Heart right ventricle (tissue), 16 donors: Measurements from ENCODE around the gene ACTL10. TPM values are rescaled to one million over a fixed set of nuclear protein-coding genes. Genes with fewer than 3 reads are reported as not detected.

Experiments
- ATAC-seq, 8 donors: fragments of 200-7000 bp; cut with Tn5 transposase; one replicate each; pipeline ENCODE4 v1.9.1; 2020; ENCODE audit warnings: mild to moderate bottlenecking in 8 of 8, moderate library complexity in 8 of 8, moderate number of reproducible peaks in 1 of 8
- DNase-seq, 2 donors: peaks; one replicate each; pipeline ENCODE4 v3.0.0-alpha.2; 2020
- H3K27ac ChIP-seq, 10 donors: fragments of 200-600 bp; sonication (generic) in 2 of 10; one replicate each; pipeline versions ENCODE4 v1.5.0 to v1.8.0; 2020 to 2022; ENCODE audit warnings: mild to moderate bottlenecking in 3 of 10
- H3K27me3 ChIP-seq, 7 donors: fragments of 200-600 bp; one replicate each; pipeline ENCODE4 v1.8.0; 2021 to 2022; ENCODE audit warnings: mild to moderate bottlenecking in 2 of 7
- H3K36me3 ChIP-seq, 9 donors: fragments of 200-600 bp; sonication (generic) in 1 of 9; one replicate each; pipeline versions ENCODE4 v1.5.0 to v1.8.0; 2020 to 2022; ENCODE audit warnings: mild to moderate bottlenecking in 2 of 9
- H3K4me1 ChIP-seq, 9 donors: fragments of 200-600 bp; sonication (generic) in 1 of 9; one replicate each; pipeline versions ENCODE4 v1.5.0 to v1.8.0; 2020 to 2022; ENCODE audit warnings: mild to moderate bottlenecking in 4 of 9
- H3K4me3 ChIP-seq, 10 donors: fragments of 200-600 bp; sonication (generic) in 2 of 10; one replicate each; pipeline versions ENCODE4 v1.5.0 to v1.8.0; 2020 to 2022; ENCODE audit warnings: mild to moderate bottlenecking in 7 of 10, moderate library complexity in 2 of 10
- H3K9me3 ChIP-seq, 11 donors: fragments of 200-600 bp in 10 of 11; sonication (generic) in 2 of 11; one replicate each; pipeline versions ENCODE4 v1.5.0 to v1.8.0; 2013 to 2022; ENCODE audit warnings: mild to moderate bottlenecking in 2 of 11, control low read depth in 1 of 11, moderate library complexity in 1 of 11
- WGBS, 2 donors: extraction: QIAGEN DNeasy Blood & Tissue Kit; methylation state at CpG; one replicate each; pipeline ENCODE4 v1.1.7; 2013; ENCODE audit warnings: inconsistent platforms in 1 of 2; 5-methylcytosine and 5-hydroxymethylcytosine counted together
- intact Hi-C, 10 donors: fragments of 100-400 bp; cut with DNase I; formaldehyde crosslinking; loops; one replicate each; pipeline versions ENCODE4 v1.11.1 to v1.14.2; 2022
- polyA plus RNA-seq, 2 donors: library from polyadenylated mRNA; stranded (reverse); fragments of 200-250 nt; gene quantifications; one replicate each; pipeline ENCODE4 v1.2.3, GENCODE V29; 2013
- total RNA-seq, 10 donors: library from RNA; stranded (reverse); fragmentation: NEBNext Ultra II Directional in 3 of 10; extraction: Animal tissue kit (Norgen Biotek cat#: 25700) in 3 of 10; gene quantifications; one replicate each; pipeline versions ENCODE4 v1.2.1 to v1.2.4, GENCODE V29; 2021 to 2023
- TF ChIP-seq, protein P1 (sequence below), 9 donors: fragments of 200-600 bp; sonication (generic) in 2 of 9; IDR thresholded peaks; one replicate each; pipeline versions ENCODE4 v1.5.0 to v1.8.0; 2021 to 2022; ENCODE audit warnings: antibody characterized with exemption in 9 of 9, mild to moderate bottlenecking in 5 of 9, moderate library complexity in 1 of 9
- donor health status: Arrhythmogenic right ventricular cardiomyopathy.
- donor health status: ischemic (EF 13 %, LVEDD 7.1; RV severe dilation, severe dysfunction).
- donor health status: healthy with polysubstance abuse.
- donor health status: DM: no; HTN: yes; CAD: no.
- donor health status: DM: no; HTN: no; CAD: no.
- donor health status: ischemic (EF 25% LVEDD 6.9; RV normal size, moderate dysfunction).
- donor health status: ischemic (EF 25% LVEDD 5.7; RV mildly dilated, moderate dysfunction).
- donor health status: healthy.
- donor health status: DM: yes; HTN: yes; CAD: no.
- donor health status: Ischemic cardiomyopathy.
- donor health status: ischemic (EF 35%, LVEDD 5.7; RV mildly dilated, moderate dysfunction).
- donor health status: nonischemic (EF 11% LVEDD 7.7; RV severe dilation, severe dysfunction).
- donor health status: DM: yes; HTN: yes; CAD: no.
- donor health status: PGD.
- donor health status: ischemic (EF 29% LVEDD 5.4; RV normal size, mild dysfunction).
- donor health status: nonischemic (EF 23%, LVEDD 6.1; RV moderate dilation, normal function).

ACTL10 gene
- total and polyA plus RNA-seq, 12 donors: 0.11 to 1.2 (median 0.30) TPM; not detected in 4

GRCh38 chr20:33685328-33686099, 18.8 kb downstream of the ACTL10 start:
- 3 to 4% methylated on average over 45 to 53 of the region's 53 CpGs for WGBS, 2 donors
- Histone ChIP-seq H3K27me3 (no peaks in the 10 kb centered on the region), H3K4me3 (peak overlapping the region in 8 of 10 donors; percentile 21 to 50 (median 40)), H3K9me3 (no peaks in the 10 kb centered on the region), H3K36me3 (no peaks in the 10 kb centered on the region), H3K27ac (peak overlapping the region in 1 of 10 donors; percentile 5), H3K4me1 (peaks cover 0 to 46% (median 20%) of the 10 kb centered on the region in 9 donors)
- DNase-seq (no peak), ATAC-seq (no peak)
- intact Hi-C loops: loop anchor here in 1 of 10 donors (5.0 kb wide), 1 partner anchor 47 kb away; the partner anchor contains the start of gene ZNF341
- TF ChIP-seq, protein P1, sequence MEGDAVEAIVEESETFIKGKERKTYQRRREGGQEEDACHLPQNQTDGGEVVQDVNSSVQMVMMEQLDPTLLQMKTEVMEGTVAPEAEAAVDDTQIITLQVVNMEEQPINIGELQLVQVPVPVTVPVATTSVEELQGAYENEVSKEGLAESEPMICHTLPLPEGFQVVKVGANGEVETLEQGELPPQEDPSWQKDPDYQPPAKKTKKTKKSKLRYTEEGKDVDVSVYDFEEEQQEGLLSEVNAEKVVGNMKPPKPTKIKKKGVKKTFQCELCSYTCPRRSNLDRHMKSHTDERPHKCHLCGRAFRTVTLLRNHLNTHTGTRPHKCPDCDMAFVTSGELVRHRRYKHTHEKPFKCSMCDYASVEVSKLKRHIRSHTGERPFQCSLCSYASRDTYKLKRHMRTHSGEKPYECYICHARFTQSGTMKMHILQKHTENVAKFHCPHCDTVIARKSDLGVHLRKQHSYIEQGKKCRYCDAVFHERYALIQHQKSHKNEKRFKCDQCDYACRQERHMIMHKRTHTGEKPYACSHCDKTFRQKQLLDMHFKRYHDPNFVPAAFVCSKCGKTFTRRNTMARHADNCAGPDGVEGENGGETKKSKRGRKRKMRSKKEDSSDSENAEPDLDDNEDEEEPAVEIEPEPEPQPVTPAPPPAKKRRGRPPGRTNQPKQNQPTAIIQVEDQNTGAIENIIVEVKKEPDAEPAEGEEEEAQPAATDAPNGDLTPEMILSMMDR (IDR thresholded peaks at IDR 0.05): no peak

DNA sequence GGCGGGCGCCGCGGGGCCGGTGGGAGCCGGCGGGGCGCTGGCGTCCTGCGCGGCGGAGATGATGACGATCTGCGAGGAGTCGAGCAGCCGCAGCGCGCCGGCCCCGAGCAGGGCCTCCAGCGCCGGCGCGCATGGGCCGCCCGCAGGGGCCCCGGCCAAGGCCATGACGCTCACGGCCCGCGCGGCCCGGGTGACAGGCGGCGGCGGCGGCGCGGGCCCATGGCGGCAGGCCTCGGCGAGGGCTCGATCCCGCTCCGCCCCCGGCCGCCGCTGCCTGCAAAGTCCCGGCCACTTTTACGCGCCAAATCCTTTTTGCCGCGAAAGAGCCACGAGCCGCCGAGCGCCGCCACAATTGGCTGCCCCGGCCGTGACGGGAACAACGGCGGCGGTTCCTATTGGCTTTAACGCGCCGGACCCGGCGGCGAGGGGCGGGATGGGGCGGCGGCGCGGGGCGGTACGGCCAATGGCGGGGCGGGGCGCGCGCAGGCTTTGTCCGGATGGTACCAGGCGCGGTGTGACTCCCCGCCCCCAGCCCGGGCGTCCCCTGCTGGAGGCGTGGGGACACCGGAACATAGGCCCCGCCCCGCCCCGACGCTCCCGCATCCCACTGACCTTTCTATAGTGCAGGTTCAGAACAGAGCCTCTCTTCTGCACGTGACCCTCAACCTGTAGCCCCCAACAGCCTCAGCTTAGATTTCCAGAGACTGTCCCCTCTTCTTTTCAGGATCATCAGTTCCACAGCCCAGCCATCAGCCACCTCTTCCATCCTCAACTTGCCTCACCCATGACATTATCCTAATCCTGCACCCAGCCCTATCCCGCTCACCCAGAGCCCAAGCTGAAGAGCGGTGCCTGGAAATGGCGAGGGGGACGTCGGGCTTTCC, 19.6 kb downstream of the ACTL10 start, which contains the start of gene E2F1:
Gene E2F1 (minus strand): TSS at position 286 of the 884 bp plus-strand sequence. CDS start 121 bp downstream, at position 165.
- H3K27ac ChIP-seq: peak within 1 kb of the TSS in 8 of 10 donors; percentile 10 to 56 (median 36)
- 2% methylated on average over 79 to 101 of the region's 101 CpGs for WGBS, 2 donors

DNA sequence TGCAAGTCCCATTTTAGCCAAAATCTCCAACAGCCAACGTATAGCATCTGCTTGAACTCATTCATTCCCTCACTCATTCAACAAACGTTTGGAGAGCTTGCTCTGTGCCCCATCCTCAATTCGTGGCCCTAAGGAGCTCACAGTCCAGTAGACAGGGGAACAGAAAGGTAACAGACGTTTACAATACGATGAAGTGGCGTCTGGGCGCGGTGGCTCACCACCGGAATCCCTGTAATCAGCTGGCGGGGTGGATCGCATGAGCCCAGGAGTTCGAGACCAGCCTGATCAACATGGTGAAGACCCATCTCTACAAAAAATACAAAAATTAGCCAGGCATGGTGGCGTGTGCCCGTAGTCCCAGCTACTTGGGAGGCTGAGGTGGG, 20.2 kb downstream of the ACTL10 start:
- ATAC-seq: no peak
- TF ChIP-seq, protein P1 (IDR thresholded peaks at IDR 0.05): no peak
- peak overlapping the region in 8 of 10 donors; percentile 10 to 56 (median 36) for H3K27ac ChIP-seq
- no peaks in the 10 kb centered on the region for H3K36me3 ChIP-seq
- DNase-seq: no peak
- intact Hi-C loops: loop anchor here in 1 of 10 donors (5.0 kb wide), 1 partner anchor 45 kb away; the partner anchor contains the start of gene ZNF341
- no peaks in the 10 kb centered on the region for H3K9me3 ChIP-seq
- WGBS, 2 donors: 83% methylated on average over 14 of the region's 14 CpGs
- peak overlapping the region in 6 of 10 donors; percentile 30 to 50 (median 42) for H3K4me3 ChIP-seq
- peaks cover 0 to 47% (median 20%) of the 10 kb centered on the region in 9 donors for H3K4me1 ChIP-seq
- H3K27me3 ChIP-seq: no peaks in the 10 kb centered on the region

More for the DNA sequence above, 19.6 kb downstream of the ACTL10 start, which contains the start of gene E2F1:
- peak; percentile 97 to 100 (median 99) for ATAC-seq
- peak; percentile 95 to 97 for DNase-seq
- intact Hi-C loops: loop anchor here in 1 of 10 donors (5.0 kb wide), 1 partner anchor 46 kb away; the partner anchor contains the start of gene ZNF341
- TF ChIP-seq, protein P1 (IDR thresholded peaks at IDR 0.05): peak in 8 of 9 donors; percentile 35 to 72 (median 50)
- H3K9me3 ChIP-seq: no peaks in the 10 kb centered on the region
- peaks cover 0 to 47% (median 20%) of the 10 kb centered on the region in 9 donors for H3K4me1 ChIP-seq
- H3K4me3 ChIP-seq: peak within 1 kb of the TSS in 8 of 10 donors; percentile 21 to 50 (median 40)
- no peaks in the 10 kb centered on the region for H3K36me3 ChIP-seq
- no peaks in the 10 kb centered on the region for H3K27me3 ChIP-seq
